MM.1S (cell line): ENCODE data around the gene CELF2.

Source experiments
- DNase-seq: peaks from one replicate; pipeline ENCODE4 v3.0.0-alpha.2; 2015
- H2AFZ ChIP-seq: fragments of 300-600 bp; sonication (generic); 2 replicates; pipeline ENCODE4 v1.6.0; 2016; ENCODE audit warnings: antibody characterized with exemption, low read length
- H3F3A ChIP-seq: fragments of 300-600 bp; sonication (generic); 2 replicates; pipeline ENCODE4 v1.6.1; 2016; ENCODE audit warnings: mild to moderate bottlenecking, antibody characterized with exemption, low read length, moderate library complexity, mixed read lengths; ENCODE audit not compliant: insufficient read depth
- H3K27ac ChIP-seq: fragments of 300-600 bp; sonication (generic); 2 replicates; pipeline ENCODE4 v1.5.1; 2016; ENCODE audit warnings: mild to moderate bottlenecking, low read length
- H3K27me3 ChIP-seq: fragments of 300-600 bp; sonication (generic); replicated peaks from 2 replicates; pipeline ENCODE4 v1.6.0; 2016; ENCODE audit warnings: low read length; ENCODE audit not compliant: insufficient read depth
- H3K36me3 ChIP-seq: fragments of 300-600 bp; sonication (generic); replicated peaks from 2 replicates; pipeline ENCODE4 v1.6.1; 2016; ENCODE audit warnings: mild to moderate bottlenecking, low read length, mixed read lengths; ENCODE audit not compliant: insufficient read depth
- H3K4me1 ChIP-seq: fragments of 300-600 bp; sonication (generic); 2 replicates; pipeline ENCODE4 v1.6.1; 2016; ENCODE audit warnings: low read length, mixed read lengths
- H3K4me2 ChIP-seq: fragments of 300-600 bp; sonication (generic); 2 replicates; pipeline ENCODE4 v1.6.0; 2016; ENCODE audit warnings: low read depth, low read length
- H3K4me3 ChIP-seq: fragments of 300-600 bp; sonication (generic); 2 replicates; pipeline ENCODE4 v1.5.1; 2016; ENCODE audit warnings: low read length, mixed read lengths
- H3K79me2 ChIP-seq: fragments of 300-600 bp; sonication (generic); 2 replicates; pipeline ENCODE4 v1.6.1; 2016; ENCODE audit warnings: mixed run types, low read length, mixed read lengths
- H3K9ac ChIP-seq: fragments of 300-600 bp; sonication (generic); 2 replicates; pipeline ENCODE4 v1.6.1; 2016; ENCODE audit warnings: low read length, mixed read lengths
- H3K9me2 ChIP-seq: fragments of 300-600 bp; sonication (generic); replicated peaks from 2 replicates; pipeline ENCODE4 v1.6.1; 2016; ENCODE audit warnings: mild to moderate bottlenecking, low read length, mixed read lengths; ENCODE audit not compliant: insufficient read depth
- H3K9me3 ChIP-seq: fragments of 300-600 bp; sonication (generic); replicated peaks from 2 replicates; pipeline ENCODE4 v1.6.1; 2016; ENCODE audit warnings: mild to moderate bottlenecking, low read length, mixed read lengths; ENCODE audit not compliant: insufficient read depth
- H4K20me1 ChIP-seq: fragments of 300-600 bp; sonication (generic); 2 replicates; pipeline ENCODE4 v1.6.1; 2016; ENCODE audit warnings: mild to moderate bottlenecking, low read length, moderate library complexity, mixed read lengths; ENCODE audit not compliant: insufficient read depth
- EZH2 ChIP-seq: fragments of 300-600 bp; sonication (generic); optimal IDR thresholded peaks from 2 replicates; pipeline ENCODE3; 2017; ENCODE audit warnings: low read depth, mild to moderate bottlenecking, antibody characterized with exemption, low read length, mixed read lengths
- EZH2phosphoT487 ChIP-seq: fragments of 300-600 bp; sonication (generic); IDR thresholded peaks from 2 replicates; pipeline ENCODE4 v1.6.1; 2018; ENCODE audit warnings: antibody characterized with exemption, low read length
- TF ChIP-seq, protein P1 (sequence below): fragments of 300-600 bp; sonication (generic); IDR thresholded peaks from 2 replicates; pipeline ENCODE4 v1.5.1; 2016; ENCODE audit warnings: antibody characterized with exemption, low read length, mixed read lengths

CELF2 gene

DNA sequence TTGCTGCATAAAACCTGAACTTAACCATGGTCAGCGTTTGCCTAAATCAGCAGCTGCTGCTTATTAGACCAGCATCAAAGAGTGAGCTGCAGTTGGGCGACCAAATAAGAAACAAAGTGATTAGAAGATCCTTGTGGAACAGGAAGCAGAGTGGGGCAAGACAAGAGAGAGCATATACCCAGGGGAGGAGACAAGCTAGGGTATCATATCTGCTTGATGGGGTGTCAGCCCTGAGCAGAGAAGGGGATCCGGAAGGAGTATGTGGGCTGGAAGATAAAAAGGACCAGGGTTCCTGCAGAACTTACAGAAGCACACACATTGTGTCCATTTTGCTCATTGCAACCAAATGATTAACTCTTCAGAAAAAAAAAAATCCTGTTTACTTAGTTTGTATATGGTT is 213.6 kb downstream of the CELF2 start:
- Histone ChIP-seq H3K36me3 (peaks cover 19% of the 10 kb centered on the region), H4K20me1 (peaks cover 41% of the 10 kb centered on the region; the same call in 1 of the 2 replicates), H3K4me2 (no peak overlapping the region), H3K9me3 (no peaks in the 10 kb centered on the region), H3F3A (peaks cover 46% of the 10 kb centered on the region), H3K4me1 (peaks cover 59% of the 10 kb centered on the region), H3K4me3 (no peak overlapping the region), H3K79me2 (peaks cover 99% of the 10 kb centered on the region), H3K27me3 (no peaks in the 10 kb centered on the region), H2AFZ (no peak overlapping the region), H3K27ac (no peak overlapping the region), H3K9ac (no peak overlapping the region), H3K9me2 (no peaks in the 10 kb centered on the region)
- no peak for DNase-seq
- TF ChIP-seq EZH2phosphoT487 (no peak), EZH2 (no peak)
- TF ChIP-seq, protein P1, sequence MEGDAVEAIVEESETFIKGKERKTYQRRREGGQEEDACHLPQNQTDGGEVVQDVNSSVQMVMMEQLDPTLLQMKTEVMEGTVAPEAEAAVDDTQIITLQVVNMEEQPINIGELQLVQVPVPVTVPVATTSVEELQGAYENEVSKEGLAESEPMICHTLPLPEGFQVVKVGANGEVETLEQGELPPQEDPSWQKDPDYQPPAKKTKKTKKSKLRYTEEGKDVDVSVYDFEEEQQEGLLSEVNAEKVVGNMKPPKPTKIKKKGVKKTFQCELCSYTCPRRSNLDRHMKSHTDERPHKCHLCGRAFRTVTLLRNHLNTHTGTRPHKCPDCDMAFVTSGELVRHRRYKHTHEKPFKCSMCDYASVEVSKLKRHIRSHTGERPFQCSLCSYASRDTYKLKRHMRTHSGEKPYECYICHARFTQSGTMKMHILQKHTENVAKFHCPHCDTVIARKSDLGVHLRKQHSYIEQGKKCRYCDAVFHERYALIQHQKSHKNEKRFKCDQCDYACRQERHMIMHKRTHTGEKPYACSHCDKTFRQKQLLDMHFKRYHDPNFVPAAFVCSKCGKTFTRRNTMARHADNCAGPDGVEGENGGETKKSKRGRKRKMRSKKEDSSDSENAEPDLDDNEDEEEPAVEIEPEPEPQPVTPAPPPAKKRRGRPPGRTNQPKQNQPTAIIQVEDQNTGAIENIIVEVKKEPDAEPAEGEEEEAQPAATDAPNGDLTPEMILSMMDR = no peak

DNA sequence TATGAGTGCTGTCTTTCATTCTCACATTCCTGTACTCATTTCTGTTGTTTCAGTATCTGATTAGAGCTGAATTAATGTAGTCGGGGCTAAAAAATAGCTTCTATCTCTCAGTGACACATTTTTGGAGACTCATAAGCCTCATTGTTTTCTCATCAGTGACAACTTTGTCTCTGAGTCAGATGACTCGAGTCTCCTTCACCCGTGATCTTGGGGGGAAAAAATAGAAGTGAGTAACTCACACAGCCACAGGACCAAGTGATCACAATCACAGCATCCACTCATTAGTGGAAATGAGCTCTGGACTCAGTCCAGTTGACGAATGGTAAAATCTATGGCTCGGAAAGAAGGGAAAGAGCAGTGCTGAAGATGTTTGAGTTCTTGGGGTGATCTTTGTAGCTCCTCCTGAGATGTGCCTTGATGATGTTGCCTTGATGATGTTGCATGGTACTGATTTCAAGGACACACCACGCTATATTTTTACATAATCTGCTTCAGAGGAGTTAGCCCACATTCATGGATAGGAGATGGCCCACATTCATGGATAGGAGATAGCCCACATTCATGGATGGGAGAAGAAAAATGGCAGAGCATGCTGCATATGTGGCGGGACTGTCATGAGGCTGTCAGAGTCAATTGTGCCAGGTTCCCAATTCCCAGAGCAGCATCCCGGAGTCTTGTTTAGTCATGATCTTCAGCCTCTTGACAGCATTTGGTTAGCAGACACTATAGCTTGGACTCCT is 214.7 kb downstream of the CELF2 start:
- no peaks in the 10 kb centered on the region for H3K9me3 ChIP-seq
- no peaks in the 10 kb centered on the region for H3K9me2 ChIP-seq
- peaks cover 59% of the 10 kb centered on the region for H3K4me1 ChIP-seq
- no peak for TF ChIP-seq EZH2
- no peak for TF ChIP-seq EZH2phosphoT487
- TF ChIP-seq, protein P1 = no peak
- H3K9ac ChIP-seq = no peak overlapping the region
- no peak overlapping the region; the same call in 1 of the 2 replicates for H3K27ac ChIP-seq
- peaks cover 38% of the 10 kb centered on the region for H4K20me1 ChIP-seq
- no peak overlapping the region for H3K4me3 ChIP-seq
- no peaks in the 10 kb centered on the region for H3K27me3 ChIP-seq
- peaks cover 99% of the 10 kb centered on the region for H3K79me2 ChIP-seq
- no peak for DNase-seq
- H3K36me3 ChIP-seq = peaks cover 16% of the 10 kb centered on the region
- no peak overlapping the region for H3K4me2 ChIP-seq
- peaks cover 48% of the 10 kb centered on the region for H3F3A ChIP-seq
- H2AFZ ChIP-seq = no peak overlapping the region

- H3K4me3 ChIP-seq = no peak overlapping the region
- H3K9me3 ChIP-seq = no peaks in the 10 kb centered on the region
- H3F3A ChIP-seq = peaks cover 61% of the 10 kb centered on the region
- no peak overlapping the region; the same call in 1 of the 2 replicates for H3K4me2 ChIP-seq
- peaks cover 73% of the 10 kb centered on the region for H3K4me1 ChIP-seq
- no peaks in the 10 kb centered on the region for H3K27me3 ChIP-seq
- TF ChIP-seq, protein P1 = no peak
- TF ChIP-seq EZH2phosphoT487 (no peak), EZH2 (no peak)
- H3K9me2 ChIP-seq = no peaks in the 10 kb centered on the region
- H3K79me2 ChIP-seq = peaks cover 99% of the 10 kb centered on the region
- no peak overlapping the region for H3K9ac ChIP-seq
- peaks cover 4% of the 10 kb centered on the region for H3K36me3 ChIP-seq
- peaks cover 31% of the 10 kb centered on the region for H4K20me1 ChIP-seq
- DNase-seq = no peak
- no peak overlapping the region for H3K27ac ChIP-seq
- no peak overlapping the region for H2AFZ ChIP-seq
Measured at GRCh38 chr10:11234857-11235531, 217.3 kb downstream of the CELF2 start.
